HG03139 (cell line): ENCODE measurements around the gene OASL.

ENCODE experiments used
- ATAC-seq: cut with Tn5 transposase; IDR thresholded peaks from one replicate; pipeline ENCODE4 v1.9.1; 2021; ENCODE audit not compliant: unreplicated experiment

Gene OASL

GRCh38 chr12:121015825-121016766 lies 22.9 kb downstream of the OASL start, which contains the start of gene C12orf43:
Gene C12orf43, minus strand, starts transcription at chr12:121016487. Its CDS starts 13 bp downstream, at chr12:121016474.
- peak; percentile 96 for ATAC-seq

GRCh38 chr12:121013715-121014114 lies 25.3 kb downstream of the OASL start:
- no peak for ATAC-seq

- ATAC-seq = no peak
Measured at GRCh38 chr12:121011820-121012219, 27.2 kb downstream of the OASL start.

GRCh38 chr12:121010860-121011259 lies 28.2 kb downstream of the OASL start:
- ATAC-seq = no peak

- no peak for ATAC-seq
Measured at GRCh38 chr12:121009741-121010140, 29.3 kb downstream of the OASL start.

- ATAC-seq = no peak
Measured at GRCh38 chr12:121008347-121009098, 30.5 kb downstream of the OASL start.

- ATAC-seq = no peak
Measured at GRCh38 chr12:121005346-121005815, 33.7 kb downstream of the OASL start.

- no peak for ATAC-seq
Measured at GRCh38 chr12:121004253-121004815, 34.7 kb downstream of the OASL start.

- no peak for ATAC-seq
Measured at GRCh38 chr12:121003650-121004049, 35.4 kb downstream of the OASL start.

GRCh38 chr12:121001841-121002483 lies 37.1 kb downstream of the OASL start:
- ATAC-seq = no peak

- no peak for ATAC-seq
Measured at GRCh38 chr12:121001060-121001459, 38.0 kb downstream of the OASL start.

GRCh38 chr12:121000530-121000929 lies 38.5 kb downstream of the OASL start:
- ATAC-seq = no peak

GRCh38 chr12:120999191-121000120 lies 39.6 kb downstream of the OASL start:
- no peak for ATAC-seq

GRCh38 chr12:120998435-120998834 lies 40.6 kb downstream of the OASL start:
- no peak for ATAC-seq

GRCh38 chr12:120997448-120997847 lies 41.6 kb downstream of the OASL start:
- no peak for ATAC-seq

GRCh38 chr12:120996133-120996746 lies 42.8 kb downstream of the OASL start:
- ATAC-seq = no peak

- ATAC-seq = no peak
Measured at GRCh38 chr12:120994589-120995337, 44.3 kb downstream of the OASL start.

GRCh38 chr12:120994059-120994458 lies 45.0 kb downstream of the OASL start:
- ATAC-seq = no peak

GRCh38 chr12:120993496-120993895 lies 45.5 kb downstream of the OASL start:
- ATAC-seq = no peak
